GM21381 (cell line): Measurements from ENCODE around the gene SIX3.

ENCODE experiments used
- ATAC-seq: cut with Tn5 transposase; IDR thresholded peaks from one replicate; pipeline ENCODE4 v1.9.1; 2021; ENCODE audit warnings: mild to moderate bottlenecking, moderate library complexity; ENCODE audit not compliant: unreplicated experiment

SIX3 gene

DNA sequence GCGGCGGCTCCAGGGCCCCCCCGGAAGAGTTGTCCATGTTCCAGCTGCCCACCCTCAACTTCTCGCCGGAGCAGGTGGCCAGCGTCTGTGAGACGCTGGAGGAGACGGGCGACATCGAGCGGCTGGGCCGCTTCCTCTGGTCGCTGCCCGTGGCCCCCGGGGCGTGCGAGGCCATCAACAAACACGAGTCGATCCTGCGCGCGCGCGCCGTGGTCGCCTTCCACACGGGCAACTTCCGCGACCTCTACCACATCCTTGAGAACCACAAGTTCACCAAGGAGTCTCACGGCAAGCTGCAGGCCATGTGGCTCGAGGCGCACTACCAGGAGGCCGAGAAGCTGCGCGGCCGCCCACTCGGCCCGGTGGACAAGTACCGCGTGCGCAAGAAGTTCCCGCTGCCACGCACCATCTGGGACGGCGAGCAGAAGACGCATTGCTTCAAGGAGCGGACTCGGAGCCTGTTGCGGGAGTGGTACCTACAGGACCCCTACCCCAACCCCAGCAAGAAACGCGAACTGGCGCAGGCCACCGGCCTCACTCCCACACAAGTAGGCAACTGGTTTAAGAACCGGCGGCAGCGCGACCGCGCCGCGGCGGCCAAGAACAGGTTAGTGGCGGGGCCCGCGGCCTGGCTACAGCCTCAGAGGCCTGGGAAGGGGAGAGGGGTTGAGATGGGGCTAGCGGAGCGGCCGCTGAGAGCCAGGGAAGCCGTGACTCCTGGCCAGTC, 965 bp downstream of the SIX3 start:
- ATAC-seq: no peak

GRCh38 chr2:44943031-44943692, 1.7 kb downstream of the SIX3 start:
- ATAC-seq: no peak

DNA sequence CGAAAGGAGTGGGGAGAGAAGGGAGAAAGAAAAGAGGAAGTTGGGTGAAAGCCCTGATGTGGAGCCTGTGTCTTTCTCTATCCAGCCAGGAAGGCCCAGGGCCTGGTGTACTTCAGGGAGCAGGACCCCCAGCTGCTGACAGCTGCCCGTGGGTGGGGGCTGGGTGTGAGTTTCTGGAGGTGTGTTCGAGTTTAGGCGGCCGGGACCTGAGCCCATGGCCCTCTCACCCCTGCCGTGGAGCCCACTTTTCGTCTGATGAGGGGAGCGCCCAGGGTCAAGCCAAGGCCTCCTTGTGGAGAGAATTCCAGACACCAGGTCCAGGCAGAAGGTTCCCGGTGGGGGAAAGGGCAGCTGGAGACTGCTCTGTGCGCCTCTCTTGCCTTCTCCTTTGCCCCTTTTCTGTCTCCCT, 2.2 kb downstream of the SIX3 start:
- ATAC-seq: no peak

DNA sequence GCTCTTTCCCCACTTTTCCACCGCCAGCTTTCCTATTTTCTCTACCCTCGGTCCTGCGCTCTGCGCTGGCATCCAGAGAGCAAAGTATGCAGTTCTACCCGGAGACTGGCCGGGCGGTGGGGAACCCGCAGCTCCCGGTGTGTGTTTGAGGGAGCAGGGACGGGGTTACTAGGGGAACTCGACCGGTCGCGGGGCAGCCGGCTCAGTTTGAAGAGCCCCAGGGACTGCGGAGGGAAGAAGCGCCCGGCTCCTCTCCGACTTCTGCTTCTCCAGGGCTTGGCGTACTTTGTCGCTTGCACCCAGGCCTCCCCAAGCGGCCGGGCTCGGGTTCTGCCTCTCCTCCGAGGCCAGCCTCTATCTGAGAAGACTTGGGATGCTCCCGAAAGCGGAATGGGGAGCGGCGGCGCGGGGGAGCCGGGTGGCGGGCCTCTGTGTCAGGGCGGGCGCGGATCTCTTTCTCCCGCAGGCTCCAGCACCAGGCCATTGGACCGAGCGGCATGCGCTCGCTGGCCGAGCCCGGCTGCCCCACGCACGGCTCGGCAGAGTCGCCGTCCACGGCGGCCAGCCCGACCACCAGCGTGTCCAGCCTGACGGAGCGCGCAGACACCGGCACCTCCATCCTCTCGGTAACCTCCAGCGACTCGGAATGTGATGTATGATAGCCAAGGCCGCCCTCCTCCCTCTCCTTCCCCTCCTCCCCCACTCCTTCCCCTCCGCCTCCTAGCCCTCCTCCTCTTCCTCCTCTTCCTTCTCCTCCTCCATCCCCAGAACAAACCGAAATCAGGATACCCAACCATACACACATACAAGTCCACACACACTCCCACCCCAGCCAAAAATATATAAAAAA, 2.8 kb downstream of the SIX3 start:
- no peak for ATAC-seq

GRCh38 chr2:44944952-44945612, 3.6 kb downstream of the SIX3 start:
- ATAC-seq: no peak

DNA sequence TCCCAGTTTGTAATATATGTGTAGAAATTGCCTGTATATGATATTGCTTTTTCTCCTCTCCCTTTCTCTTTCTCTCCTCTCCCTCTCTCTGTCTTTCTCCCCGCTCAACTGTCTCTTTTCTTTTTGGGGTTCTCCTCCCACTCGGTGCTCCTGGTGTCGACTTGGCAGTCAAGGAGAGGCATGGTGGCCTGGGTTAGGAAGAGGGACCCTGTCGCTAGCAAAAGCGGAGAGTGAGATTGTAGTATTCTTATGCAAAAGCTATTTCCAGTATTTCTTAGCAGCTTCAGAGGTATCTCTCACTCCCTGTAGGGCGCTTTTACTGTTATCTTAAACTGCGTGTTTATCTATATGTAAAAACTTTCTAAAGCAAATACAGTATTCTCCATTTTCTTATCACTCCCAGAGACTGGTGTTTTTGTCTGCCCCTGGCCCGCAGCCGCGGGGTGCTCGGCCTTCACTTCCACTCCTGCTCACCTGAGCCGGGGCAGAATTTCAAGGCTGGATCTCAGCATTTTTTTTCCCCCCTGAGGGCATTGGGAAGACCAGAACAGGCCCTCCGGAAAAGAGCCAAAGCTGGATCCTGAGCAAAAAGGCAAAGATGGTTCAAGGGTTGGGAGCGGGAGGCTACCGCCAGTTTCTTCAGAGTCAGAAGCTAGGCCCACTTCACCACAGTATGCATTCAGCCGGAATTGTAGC, 4.3 kb downstream of the SIX3 start:
- ATAC-seq: no peak

DNA sequence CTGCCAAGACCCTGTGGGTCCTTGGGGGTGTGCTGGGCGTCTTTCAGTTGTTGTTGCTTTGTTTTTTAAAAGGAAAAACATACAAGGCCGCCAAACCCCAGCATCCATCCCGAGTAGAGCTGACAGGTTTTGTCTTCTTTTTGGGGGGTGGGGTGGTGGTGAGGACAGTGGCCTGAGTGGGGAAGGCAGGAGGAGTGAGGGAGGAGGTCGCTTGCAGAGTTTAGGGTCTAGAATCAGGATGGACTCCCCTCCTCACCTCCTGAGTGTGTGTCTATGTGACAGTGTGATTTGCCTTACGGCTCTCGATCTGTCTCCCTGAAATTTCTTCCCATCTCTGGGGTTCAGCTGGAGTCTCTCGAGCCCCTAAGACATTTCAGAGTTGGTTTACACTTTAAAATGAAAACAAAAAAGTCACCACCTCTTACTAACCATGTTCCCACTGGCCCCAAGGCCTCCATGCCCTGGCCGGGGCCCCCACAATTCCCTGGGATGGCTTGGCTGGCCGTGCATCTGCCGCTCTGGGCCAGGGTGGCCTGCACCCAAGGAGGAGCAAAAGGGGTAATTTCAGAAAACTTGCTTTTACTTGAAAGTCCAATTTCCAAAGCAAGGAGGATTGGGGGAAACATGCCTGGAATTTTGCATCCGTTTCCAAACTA, 5.0 kb downstream of the SIX3 start:
- no peak for ATAC-seq

DNA sequence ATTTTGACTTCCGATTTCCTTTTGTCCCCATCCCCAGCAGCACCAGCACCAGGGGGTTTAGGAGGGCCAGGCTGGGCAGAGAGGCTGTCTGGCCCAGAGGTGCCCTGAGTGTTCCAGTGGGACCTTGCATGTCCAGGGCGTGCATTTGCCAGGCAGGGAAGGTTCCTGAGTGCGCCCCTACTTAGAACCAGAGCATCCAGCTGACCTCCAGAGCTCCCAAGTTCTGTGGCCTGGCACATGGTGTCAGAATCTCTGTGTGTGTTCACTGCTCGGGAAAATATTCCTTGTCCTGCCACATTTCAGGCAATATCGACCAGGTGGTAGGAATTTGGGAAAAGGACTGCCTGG, 5.5 kb downstream of the SIX3 start:
- no peak for ATAC-seq

GRCh38 chr2:44948565-44949328, 7.2 kb downstream of the SIX3 start:
- ATAC-seq: no peak

GRCh38 chr2:44949329-44950151, 8.0 kb downstream of the SIX3 start:
- no peak for ATAC-seq

DNA sequence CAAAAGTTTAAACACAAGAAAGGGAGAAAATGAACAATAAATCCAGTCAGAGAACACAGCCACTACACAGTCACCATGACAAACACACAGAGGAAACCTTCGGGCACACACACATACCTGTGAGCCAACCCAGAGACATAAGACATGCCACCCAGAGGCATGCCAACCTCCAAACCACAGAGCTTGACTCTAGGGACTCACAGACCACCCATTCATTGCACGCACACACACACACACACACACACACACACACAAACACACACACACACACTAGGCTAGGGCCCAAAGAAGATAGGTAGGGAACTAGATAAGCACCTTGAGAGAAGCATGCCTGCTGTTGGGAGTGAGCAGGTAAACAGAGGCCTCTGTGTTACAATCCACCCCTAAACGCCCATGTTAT, 9.1 kb downstream of the SIX3 start:
- ATAC-seq: no peak

DNA sequence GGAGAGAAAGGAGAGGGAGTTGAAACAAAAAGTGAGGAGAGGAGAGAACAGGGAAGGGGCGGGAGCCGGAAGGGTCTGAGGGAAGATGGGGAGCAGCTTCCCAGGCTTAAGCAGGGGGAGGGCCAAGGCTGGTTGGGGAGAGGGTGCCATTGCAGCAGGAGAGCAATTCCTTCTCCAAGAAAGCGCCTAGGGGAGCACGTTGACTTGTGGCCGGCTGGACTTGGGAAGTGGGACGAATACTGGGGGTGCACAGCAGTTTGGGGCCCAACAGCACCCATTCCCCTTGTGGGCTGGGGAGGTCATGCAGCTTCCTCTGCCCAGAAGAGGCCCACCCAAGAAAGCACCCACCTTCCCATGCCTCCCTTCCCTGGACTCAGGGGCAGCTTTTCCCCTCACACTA, 9.6 kb downstream of the SIX3 start:
- ATAC-seq: no peak

DNA sequence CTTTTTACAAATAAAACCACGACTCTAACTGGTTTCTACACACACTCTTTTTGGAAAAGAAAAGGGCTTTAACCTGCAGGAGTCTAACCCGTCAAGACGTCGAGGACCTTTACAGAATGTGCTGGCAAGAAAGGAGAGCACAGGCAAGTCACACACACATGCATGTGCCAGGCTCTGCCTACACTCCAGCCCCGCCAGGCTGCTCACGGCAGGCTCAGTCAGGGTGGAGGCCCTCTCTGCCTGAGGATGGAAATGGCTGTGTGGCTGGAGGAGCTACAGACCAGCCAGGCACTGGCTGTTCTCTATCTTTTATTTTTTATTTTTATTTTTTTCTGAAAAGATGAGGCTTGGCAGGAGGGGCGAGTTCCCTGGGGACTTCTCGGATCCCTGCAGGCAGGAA, 10.2 kb downstream of the SIX3 start:
- ATAC-seq: no peak

- peak; percentile 49 for ATAC-seq
Observed at GRCh38 chr2:44952143-44952805, 10.8 kb downstream of the SIX3 start.

- no peak for ATAC-seq
Observed at GRCh38 chr2:44952806-44953498, 11.4 kb downstream of the SIX3 start.

- ATAC-seq: no peak
Observed at GRCh38 chr2:44953499-44953883, 12.0 kb downstream of the SIX3 start.

- no peak for ATAC-seq
Observed at GRCh38 chr2:44954447-44954888, 13.0 kb downstream of the SIX3 start.
